Measurements from ENCODE around the gene RAET1G.

RAET1G gene

DNA sequence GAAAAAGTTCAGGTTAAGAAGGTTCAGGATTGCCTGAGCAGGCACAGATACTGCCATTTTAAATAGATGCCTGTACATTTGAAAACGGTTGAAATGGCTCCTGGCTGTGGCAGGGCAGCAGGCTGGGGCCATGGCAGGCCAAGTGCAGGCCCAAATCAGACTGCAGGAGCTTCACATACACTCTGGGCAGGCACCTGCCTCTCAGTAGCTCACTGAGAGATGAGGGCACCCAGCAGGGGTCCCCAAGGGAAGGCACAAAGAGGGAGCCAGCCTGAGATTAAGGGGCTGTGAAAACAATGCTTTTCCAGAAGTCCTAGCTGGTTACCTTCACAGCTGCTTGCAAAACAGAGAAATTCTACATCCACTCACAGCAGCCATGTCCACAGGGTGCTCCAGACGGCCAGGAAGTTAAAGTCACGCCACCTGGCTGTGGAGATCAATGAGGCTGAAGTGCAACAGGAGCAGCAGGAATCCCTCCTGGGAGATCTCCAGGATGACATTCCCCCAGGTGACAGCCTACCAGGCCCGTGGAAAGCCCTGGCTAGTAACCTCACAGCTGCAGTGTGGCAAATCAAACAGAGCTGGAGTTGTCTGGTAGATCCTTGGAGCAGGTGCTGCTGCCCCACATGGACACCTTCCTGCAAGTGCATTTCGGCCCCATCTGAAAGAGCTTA is 18.8 kb downstream of the RAET1G start:
- Histone ChIP-seq H3K4me3 (ENCODE audit: low read length) (no peak overlapping the region), H3K4me2 (ENCODE audit: low read depth, low read length) (no peak overlapping the region), H3F3A (ENCODE audit: insufficient read depth, low read length) (no peaks in the 10 kb centered on the region), H4K20me1 (ENCODE audit: insufficient read depth, low read length) (no peaks in the 10 kb centered on the region), H3K79me2 (ENCODE audit: low read length) (no peaks in the 10 kb centered on the region), H3K9me2 (replicated peaks; ENCODE audit: insufficient read depth, low read length) (no peaks in the 10 kb centered on the region), H3K9me3 (replicated peaks; ENCODE audit: insufficient read depth, low read length) (no peaks in the 10 kb centered on the region), H3K9ac (ENCODE audit: low read length) (no peak overlapping the region), H3K36me3 (replicated peaks; ENCODE audit: insufficient read depth, low read length) (no peaks in the 10 kb centered on the region), H3K4me1 (ENCODE audit: low read length) (no peaks in the 10 kb centered on the region), H2AFZ (ENCODE audit: low read length) (no peak overlapping the region), H3K27me3 (replicated peaks; ENCODE audit: insufficient read depth, low read length) (peaks cover 93% of the 10 kb centered on the region), H3K27ac (ENCODE audit: low read length) (no peak overlapping the region)
- TF ChIP-seq EZH2 (optimal IDR thresholded peaks at IDR 0.05; ENCODE audit: low read depth, low read length): no peak
- TF ChIP-seq, protein P1, sequence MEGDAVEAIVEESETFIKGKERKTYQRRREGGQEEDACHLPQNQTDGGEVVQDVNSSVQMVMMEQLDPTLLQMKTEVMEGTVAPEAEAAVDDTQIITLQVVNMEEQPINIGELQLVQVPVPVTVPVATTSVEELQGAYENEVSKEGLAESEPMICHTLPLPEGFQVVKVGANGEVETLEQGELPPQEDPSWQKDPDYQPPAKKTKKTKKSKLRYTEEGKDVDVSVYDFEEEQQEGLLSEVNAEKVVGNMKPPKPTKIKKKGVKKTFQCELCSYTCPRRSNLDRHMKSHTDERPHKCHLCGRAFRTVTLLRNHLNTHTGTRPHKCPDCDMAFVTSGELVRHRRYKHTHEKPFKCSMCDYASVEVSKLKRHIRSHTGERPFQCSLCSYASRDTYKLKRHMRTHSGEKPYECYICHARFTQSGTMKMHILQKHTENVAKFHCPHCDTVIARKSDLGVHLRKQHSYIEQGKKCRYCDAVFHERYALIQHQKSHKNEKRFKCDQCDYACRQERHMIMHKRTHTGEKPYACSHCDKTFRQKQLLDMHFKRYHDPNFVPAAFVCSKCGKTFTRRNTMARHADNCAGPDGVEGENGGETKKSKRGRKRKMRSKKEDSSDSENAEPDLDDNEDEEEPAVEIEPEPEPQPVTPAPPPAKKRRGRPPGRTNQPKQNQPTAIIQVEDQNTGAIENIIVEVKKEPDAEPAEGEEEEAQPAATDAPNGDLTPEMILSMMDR (IDR thresholded peaks at IDR 0.05; ENCODE audit: low read length): no peak
- DNase-seq: no peak

DNA sequence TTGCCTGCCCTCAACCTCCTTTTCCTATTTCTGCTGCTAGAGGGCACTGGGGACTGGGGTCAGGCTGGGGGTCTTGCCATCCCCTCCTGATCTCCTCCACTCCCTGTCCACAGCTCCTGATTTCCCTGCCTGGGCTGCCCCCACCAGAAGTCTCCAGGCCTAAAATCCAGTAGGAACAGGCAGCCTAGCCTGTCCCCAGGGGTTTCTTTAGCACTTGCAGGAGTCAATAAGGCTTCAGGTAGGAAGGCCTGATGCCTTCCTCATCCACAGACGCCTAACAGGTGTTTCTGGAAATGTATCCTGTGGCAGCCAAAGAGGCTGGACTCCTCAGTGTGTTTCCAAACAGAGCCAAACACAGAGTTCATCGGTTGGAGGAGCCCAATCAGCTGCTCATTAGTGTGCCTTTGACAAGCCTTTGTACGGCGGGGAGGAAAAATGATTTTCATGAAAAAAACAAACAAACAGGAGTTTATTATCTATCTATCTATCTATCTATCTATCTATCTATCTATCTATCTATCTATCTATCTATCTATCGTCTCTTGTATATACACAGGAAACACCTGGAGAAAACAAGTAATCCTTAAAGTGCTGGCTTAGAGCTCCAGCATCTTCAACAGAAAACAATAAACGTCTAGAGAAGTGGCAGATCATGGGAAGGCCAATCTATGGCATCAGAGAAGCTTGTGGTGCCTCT is 21.3 kb downstream of the RAET1G start:
- no peak overlapping the region for H3K27ac ChIP-seq (ENCODE audit: low read length)
- H3K4me3 ChIP-seq (ENCODE audit: low read length): no peak overlapping the region
- H3K4me2 ChIP-seq (ENCODE audit: low read depth, low read length): no peak overlapping the region
- H3K27me3 ChIP-seq (replicated peaks; ENCODE audit: insufficient read depth, low read length): peaks cover 85% of the 10 kb centered on the region
- no peaks in the 10 kb centered on the region for H3K79me2 ChIP-seq (ENCODE audit: low read length)
- H3K9ac ChIP-seq (ENCODE audit: low read length): no peak overlapping the region
- no peak overlapping the region for H2AFZ ChIP-seq (ENCODE audit: low read length)
- TF ChIP-seq, protein P1 (IDR thresholded peaks at IDR 0.05; ENCODE audit: low read length): no peak
- TF ChIP-seq EZH2 (optimal IDR thresholded peaks at IDR 0.05; ENCODE audit: low read depth, low read length) (no peak), EZH2phosphoT487 (IDR thresholded peaks at IDR 0.05; ENCODE audit: low read length) (no peak)
- H3K36me3 ChIP-seq (replicated peaks; ENCODE audit: insufficient read depth, low read length): no peaks in the 10 kb centered on the region
- no peaks in the 10 kb centered on the region for H4K20me1 ChIP-seq (ENCODE audit: insufficient read depth, low read length)
- H3K9me3 ChIP-seq (replicated peaks; ENCODE audit: insufficient read depth, low read length): no peaks in the 10 kb centered on the region
- no peaks in the 10 kb centered on the region for H3F3A ChIP-seq (ENCODE audit: insufficient read depth, low read length)
- DNase-seq: no peak
- H3K4me1 ChIP-seq (ENCODE audit: low read length): no peaks in the 10 kb centered on the region
- H3K9me2 ChIP-seq (replicated peaks; ENCODE audit: insufficient read depth, low read length): no peaks in the 10 kb centered on the region

DNA sequence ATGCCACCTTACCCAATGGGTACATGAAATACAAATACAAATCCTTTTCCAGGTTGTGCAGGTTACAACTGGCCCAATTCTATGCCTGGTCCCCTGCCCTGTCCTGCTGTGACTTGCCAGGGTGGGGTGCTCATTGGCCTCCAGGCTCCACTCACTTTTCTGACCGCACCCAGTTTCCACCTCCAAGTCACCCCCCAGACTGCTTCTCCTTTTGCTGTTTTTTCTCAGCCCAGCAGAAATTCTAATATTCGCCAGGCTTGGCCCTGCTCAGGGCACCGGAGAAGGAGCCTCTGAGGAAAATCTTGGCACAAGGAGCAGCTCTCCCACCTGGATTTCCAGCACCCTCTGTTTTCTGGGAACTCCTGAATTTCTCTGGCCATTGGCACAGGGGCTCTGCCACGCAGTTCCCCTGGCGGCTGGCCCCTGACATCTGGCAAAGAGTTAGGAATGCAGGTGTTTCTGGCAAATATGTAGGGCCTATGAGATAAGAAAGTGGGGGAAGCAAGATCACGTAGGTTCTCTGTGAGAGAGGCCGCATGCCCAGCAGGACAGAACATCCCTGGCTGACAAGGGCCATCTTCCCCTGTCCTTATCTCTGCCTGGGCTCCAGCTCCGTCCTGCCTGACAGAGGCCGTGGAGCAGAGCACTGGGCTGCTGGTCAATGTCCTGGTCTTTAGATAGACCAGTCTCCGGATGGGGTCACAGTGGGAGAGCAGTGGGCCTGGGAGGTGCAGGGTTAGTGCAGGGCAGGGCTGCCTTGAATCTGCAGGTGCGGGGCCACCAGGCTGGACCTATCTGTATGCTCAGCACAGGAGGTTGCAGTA is 22.1 kb downstream of the RAET1G start:
- no peaks in the 10 kb centered on the region for H3K4me1 ChIP-seq (ENCODE audit: low read length)
- no peak for DNase-seq
- H3K79me2 ChIP-seq (ENCODE audit: low read length): no peaks in the 10 kb centered on the region
- H2AFZ ChIP-seq (ENCODE audit: low read length): no peak overlapping the region
- peaks cover 78% of the 10 kb centered on the region for H3K27me3 ChIP-seq (replicated peaks; ENCODE audit: insufficient read depth, low read length)
- no peak overlapping the region for H3K27ac ChIP-seq (ENCODE audit: low read length)
- H4K20me1 ChIP-seq (ENCODE audit: insufficient read depth, low read length): no peaks in the 10 kb centered on the region
- no peaks in the 10 kb centered on the region for H3F3A ChIP-seq (ENCODE audit: insufficient read depth, low read length)
- no peaks in the 10 kb centered on the region for H3K9me2 ChIP-seq (replicated peaks; ENCODE audit: insufficient read depth, low read length)
- no peak overlapping the region for H3K4me3 ChIP-seq (ENCODE audit: low read length)
- no peaks in the 10 kb centered on the region for H3K36me3 ChIP-seq (replicated peaks; ENCODE audit: insufficient read depth, low read length)
- H3K4me2 ChIP-seq (ENCODE audit: low read depth, low read length): no peak overlapping the region
- H3K9me3 ChIP-seq (replicated peaks; ENCODE audit: insufficient read depth, low read length): no peaks in the 10 kb centered on the region
- H3K9ac ChIP-seq (ENCODE audit: low read length): no peak overlapping the region
- TF ChIP-seq EZH2 (optimal IDR thresholded peaks at IDR 0.05; ENCODE audit: low read depth, low read length) (no peak), EZH2phosphoT487 (IDR thresholded peaks at IDR 0.05; ENCODE audit: low read length) (no peak)
- TF ChIP-seq, protein P1 (IDR thresholded peaks at IDR 0.05; ENCODE audit: low read length): no peak

Measured in MM.1S (cell line).